SK-N-MC (cell line): ENCODE results near the gene TPGS1.

Experiments used
- EZH2 ChIP-seq: fragments of 200-600 bp; sonication (generic); IDR thresholded peaks from one replicate; pipeline ENCODE4 v1.6.1; 2017; ENCODE audit warnings: antibody characterized with exemption
- POLR2AphosphoS5 ChIP-seq: IDR thresholded peaks from 2 replicates; pipeline ENCODE4 v1.6.1; 2012; ENCODE audit warnings: mild to moderate bottlenecking, low read depth, low read length, borderline replicate concordance

- no peak for TF ChIP-seq EZH2
- TF ChIP-seq POLR2AphosphoS5, result no peak
Measured at GRCh38 chr19:522726-523125, 15.4 kb downstream of the TPGS1 start.
